GM19324 (cell line): Measurements from ENCODE around the gene SUN5.

Source experiments
- ATAC-seq: cut with Tn5 transposase; IDR thresholded peaks from one replicate; pipeline ENCODE4 v1.9.1; 2021; ENCODE audit warnings: mild to moderate bottlenecking, moderate library complexity; ENCODE audit not compliant: unreplicated experiment, low FRiP score

The SUN5 gene

DNA sequence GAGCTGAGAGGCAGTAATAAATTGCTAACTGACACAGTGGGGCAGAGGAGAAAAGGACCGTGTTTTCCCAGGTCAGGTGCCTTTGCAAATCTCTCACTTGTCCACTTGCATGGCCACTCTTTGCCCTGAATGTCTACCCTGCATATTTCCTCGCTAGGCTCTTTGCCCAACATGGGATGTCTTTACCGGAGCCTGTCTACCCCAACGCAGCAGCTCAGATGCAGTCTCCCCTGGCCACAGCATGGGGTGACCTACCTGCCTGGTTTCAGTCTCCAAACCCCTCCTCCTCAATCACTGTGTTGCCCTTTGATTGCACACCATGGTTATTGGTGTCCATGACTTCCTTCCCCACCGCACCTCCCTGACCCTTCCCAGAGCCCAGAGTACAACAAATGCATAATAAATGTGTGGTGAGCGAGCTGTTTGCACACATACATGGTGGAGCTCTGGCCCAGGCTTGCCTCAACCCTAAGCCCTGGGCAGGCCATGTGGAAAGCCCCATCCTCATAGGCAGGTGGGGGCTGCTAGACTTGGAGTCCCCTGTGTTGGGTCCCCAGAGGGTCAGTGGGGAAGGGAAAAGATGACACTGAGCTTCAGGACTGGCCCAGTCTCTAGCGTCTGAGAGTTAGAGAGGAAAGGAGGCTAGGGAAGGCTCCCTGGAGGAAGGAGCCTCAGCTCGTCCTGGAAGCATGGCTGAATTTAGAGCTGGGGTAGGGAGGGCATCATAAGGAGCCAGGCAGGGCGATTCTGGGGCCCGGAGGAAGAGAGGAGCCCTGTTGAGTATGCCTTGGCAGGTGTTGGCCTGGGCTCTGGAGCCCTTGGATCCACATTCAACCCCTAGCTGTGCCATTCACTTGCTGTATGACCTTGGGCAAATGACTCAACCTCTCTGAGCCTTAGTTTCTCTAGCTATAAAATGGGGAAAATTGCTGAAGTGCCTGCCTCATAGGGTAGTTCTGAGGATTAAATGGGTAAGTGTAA lies 22.8 kb upstream of the SUN5 start:
- no peak for ATAC-seq

DNA sequence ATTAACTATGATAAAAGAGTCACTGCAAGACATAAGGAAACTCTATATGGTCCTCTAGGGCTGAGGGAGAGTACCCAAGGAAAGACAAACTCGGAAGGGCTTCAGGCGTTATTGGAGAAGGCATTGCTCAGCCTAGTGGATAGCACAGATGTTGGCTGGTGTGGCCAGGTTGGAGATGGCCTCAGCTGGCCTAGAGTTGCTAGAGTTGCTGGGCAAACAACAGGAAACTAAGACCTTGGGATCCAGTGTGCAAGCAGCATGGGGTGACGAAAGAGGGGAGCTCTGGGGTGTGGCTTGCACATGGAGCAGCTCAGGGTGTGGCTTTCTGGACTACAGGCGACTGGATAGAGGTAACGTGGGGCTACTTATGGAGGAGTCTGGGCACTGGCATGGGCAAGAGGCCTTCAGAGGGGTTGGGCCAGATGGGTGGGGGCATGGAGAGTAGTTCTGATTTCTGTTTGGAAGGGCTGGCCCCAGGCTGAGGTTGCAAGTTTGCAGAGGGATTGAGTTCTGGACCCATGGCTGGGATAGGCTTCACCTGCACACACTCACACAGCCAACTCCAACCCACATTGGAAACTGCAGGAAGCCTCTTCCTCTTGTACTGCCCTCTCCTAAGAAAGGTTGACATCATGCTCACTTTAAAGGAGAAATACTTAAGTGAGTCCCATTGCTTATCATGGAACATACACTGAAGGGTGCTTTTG lies 22.0 kb upstream of the SUN5 start:
- no peak for ATAC-seq

DNA sequence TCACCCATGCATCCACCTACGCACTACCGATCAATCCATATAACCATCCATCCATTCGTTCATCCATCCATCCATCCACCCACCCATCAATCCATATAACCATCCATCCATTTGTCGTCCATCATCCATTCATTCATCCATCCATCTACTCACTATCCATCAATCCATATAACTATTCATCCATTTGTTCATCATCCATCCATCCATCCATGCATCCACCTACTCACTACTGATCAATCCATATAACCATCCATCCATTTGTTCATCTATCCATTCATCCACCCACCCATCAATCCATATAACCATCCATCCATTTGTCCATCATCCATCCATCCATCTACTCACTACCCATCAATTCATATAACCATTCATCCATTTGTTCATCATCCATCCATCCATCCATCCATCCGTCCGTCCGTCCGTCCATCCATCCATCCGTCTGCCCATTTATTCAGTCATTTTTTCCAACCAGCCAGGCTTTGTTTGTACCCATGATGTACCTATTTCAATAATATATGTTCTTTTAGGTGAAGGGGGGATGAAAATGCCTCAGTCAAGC lies 21.2 kb upstream of the SUN5 start:
- no peak for ATAC-seq

DNA sequence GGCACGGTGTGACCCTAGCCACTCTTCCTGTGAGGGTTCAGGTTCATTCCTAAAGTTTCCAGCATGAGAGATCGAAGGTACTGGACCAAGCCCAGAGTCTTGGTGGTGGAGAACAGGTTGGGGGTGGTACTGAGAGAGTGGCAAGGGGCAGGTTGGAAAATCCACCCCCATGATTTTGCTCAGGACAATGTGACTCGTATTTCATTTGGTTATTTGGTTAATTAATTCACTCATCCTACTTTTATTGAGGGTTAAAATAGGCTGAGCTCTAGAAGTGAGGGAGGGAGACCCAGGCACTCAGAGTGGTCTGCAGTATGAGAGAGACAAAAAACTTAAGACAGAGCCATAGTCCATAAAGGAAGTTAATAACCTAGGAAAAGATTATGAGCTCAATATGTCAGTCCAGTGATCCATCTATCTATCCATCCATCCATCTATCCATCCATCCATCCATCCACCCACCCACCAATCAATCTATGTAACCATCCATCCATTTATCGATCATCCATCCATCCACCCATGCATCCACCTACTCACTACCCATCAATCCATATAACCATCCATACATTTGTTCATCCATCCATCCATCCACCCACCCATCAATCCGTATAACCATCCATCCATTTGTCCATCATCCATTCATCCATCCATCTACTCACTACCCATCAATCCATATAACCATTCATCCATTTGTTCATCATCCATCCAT lies 20.5 kb upstream of the SUN5 start:
- ATAC-seq, result no peak

DNA sequence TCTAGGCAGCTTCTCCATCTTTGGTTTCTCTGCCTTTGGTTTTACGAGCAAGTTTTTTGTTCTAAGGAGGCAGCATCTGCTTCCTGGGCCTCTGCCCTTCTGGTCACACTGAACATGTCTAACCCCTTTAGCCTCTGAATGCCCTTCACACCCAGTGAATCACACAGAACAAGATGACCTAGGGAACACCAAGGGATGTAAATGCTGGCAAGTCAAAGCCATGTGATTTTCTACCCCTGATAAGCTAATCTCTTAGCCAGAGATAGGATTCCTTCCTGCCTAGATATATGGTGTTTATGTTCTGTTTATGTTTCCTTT lies 20.0 kb upstream of the SUN5 start:
- ATAC-seq, result no peak

DNA sequence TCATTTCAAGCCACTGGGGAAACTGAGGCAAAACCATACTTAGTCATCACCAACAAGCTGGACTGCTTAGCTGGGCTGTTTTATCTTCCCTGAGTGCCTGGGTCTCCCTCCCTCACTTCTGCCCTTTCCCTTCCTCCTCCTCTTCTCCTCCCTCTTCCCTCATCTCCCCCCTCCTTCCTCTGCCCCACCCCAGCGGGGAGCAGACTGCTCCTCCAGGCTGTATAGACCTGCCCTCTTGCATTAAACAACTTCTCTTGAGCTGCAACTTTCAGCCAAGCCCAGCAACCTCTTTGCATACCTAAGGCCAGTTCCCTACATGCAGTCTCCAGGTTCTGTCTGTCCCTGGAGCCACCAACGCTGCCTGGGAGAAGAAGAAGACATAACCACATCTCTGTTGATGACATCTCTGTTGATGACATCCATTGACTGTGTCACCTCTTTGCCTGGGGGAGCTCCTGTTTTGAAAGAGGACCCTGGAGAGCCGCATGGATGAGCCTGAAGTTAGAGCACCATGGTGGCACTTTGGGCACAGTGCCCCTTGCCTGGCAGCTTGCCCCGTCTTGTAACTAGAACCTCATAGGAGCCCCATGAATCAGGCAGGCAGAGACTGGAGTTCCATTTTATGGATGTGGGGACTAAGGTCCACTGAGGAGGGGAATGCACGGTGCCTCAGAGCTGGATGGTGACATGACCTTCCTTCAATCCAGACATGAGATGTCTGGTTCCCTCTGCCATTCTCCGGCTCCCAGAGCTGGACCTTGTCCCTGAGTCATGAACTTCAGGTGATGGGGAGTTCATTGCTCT lies 19.4 kb upstream of the SUN5 start:
- ATAC-seq, result no peak

DNA sequence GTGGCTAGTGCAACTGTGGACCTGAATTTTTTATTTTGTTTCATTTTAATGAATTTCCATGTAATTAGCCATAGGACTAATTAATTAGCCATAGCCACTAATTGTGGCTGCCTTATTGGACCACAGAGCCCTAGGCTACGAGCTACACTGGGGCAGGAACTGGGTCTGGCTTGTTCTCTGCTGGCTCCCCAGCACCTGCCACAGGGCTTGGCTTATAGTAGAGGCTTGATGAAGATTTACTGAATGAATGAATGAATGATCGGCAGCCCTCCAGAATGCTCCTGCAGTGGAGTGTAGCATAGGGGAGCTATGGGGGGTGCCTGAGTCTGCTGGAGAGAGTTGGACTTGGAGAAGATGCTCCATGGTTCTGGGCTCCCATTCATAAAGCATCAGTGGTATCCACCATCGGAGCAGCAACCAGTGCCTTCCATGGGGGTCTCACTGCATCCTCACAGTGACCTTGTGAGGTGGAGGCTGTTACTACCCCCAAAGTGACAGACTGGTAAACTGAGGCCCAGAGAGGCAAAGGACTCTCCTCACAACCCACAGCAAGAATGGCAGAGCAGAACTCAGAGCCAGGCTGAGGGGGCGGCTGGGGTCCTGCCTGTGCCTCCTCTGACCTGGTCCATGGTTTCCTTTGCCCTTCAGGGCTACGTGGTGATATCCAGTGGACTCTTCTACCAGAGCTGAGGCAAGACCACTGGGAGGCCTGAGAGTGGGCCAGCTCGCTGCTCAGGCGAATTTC lies 18.6 kb upstream of the SUN5 start:
- ATAC-seq, result no peak

DNA sequence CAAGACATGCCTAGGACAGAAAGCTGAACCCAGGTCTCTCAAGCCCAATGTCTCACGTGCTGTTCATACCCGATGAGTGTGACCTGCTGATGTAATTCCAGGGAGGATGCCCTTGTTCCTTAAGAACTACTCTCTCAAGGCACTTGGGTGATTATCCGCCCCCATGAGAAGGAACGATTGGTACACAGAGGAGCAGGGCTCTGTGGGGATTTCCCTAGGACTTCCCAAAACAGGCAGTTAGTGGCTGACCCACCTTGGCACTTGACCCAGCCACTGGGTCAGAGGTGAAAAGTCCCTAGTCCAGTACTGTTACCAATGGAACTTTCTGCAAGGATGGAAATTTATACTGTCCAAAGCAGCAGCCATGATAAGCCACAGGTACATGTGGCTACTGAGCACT lies 18.1 kb upstream of the SUN5 start:
- ATAC-seq, result no peak

DNA sequence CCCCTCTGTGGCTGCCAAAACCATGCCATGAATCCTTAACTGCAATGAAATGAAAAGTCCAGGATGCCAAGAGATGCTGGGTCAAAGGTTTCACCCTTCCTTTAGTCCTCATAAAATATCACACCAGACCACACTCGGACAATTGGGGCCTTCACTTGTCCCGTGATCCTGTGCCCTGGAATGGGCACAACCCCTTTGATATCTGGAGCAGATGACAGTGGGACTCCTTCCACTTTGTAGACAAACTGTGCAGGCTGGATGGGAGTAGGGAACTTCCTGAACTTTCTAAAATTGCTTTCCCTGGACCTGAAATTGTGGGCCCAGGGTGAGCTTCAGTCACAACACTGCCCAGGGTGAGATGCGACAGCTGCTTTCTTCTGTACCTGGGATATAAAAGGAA lies 17.6 kb upstream of the SUN5 start:
- ATAC-seq, result no peak

DNA sequence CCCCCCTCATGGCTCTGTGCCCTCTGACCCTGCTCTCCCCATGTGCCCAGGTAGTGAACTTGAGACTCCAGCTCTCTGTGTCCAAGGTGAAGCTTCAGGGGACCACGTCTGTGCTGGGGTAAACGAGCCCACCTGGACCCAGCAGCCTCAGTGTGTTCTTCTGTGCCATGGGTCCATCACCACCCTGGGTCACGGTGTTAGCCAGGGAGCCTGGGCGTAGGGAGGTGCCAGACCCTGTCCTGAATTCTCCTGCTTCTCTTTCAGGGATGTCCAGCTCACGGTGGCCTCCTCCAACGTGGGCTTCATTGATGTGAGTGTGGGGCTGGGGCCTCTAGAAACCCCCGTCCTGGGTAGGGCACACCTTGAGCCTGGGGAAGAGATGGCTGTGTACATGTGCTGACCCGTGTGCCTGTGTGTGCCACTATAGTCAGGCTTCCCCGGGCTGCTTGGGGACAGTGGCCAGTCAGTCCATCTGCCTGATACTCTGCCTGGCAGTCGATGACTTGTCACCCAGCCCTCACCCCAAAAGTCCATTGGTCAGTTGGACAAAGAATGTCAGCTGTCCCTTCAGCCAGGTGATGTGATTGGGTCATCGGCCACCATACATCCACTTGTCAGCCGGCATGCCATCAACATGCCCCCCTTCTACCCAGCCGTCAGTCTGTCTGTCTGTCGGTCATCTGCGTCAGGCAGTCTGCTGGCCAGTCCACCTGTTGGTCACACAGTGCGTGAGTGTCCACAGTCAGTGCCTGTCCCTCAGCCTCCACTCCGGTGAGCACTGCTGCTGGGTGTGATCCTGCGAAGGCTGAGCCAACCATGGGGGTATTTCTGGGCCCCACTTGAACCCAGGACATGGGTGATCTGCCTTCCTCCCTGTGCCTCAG lies 16.3 kb upstream of the SUN5 start:
- ATAC-seq, result no peak

DNA sequence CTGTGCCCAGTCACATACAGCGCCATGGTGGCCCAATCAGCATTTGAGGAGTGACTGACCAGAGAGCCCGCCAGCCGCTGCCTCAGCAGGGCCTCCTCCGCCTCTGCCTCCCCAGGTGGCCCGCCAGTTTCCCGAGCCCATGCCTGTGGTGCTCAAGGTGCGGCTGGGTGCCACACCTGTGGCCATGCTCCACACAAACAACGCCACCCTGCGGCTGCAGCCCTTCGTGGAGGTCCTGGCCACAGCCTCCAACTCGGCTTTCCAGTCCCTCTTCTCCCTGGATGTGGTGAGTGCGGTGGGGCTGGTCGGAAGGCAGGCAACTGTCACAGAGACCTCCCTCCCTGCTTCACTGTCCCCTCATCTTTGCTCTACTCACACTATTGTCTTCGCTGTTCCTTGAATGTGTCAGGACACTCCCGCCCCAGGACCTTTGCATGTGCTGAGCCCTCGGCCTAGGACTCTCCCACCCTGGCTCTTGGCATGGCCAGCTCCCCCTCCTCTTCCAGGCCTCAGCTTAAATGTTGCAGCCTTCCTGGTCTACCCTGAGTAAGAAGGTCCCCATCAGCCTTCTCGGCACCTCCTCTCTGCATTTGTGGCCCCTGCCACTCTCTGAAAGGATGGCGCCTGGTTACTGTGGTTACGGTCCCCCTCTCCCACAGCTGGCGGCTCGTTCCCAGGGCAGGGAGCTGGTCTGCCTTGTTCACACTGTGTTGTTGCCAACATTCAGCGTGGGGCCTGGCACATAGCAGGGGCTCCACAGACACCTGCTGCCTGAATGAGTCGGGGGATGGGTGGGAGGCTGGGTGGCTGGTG lies 15.4 kb upstream of the SUN5 start:
- ATAC-seq, result no peak

DNA sequence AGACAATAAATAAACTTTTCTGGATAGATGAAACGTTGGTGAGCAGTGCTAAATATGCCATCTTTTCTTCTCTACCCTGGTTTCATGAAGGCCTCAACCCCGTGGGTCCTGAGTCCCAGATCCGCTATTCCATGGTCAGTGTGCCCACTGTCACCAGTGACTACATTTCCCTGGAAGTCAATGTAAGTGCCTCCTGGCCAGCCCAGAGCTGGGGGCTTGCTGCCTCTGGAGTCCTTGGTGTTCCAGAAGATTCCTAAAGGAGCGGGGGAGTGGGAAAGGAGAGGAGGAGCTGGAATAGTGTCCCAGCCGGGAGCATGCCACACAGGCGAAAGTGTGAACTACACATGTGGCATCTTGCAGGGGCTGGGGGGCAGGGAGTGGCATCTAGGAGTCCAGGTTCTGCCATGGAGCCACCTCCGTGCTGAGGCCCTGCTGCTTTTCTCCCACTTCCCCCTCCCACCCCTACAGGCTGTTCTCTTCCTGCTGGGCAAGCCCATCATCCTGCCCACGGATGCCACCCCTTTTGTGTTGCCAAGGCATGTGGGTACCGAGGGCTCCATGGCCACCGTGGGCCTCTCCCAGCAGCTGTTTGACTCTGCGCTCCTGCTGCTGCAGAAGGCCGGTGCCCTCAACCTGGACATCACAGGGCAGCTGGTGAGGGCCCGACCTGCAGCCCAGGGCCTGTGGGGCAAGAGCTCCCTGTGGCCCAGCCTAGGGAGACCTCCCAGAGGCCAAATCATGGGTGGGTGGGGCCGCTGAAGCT lies 14.1 kb upstream of the SUN5 start:
- no peak for ATAC-seq

DNA sequence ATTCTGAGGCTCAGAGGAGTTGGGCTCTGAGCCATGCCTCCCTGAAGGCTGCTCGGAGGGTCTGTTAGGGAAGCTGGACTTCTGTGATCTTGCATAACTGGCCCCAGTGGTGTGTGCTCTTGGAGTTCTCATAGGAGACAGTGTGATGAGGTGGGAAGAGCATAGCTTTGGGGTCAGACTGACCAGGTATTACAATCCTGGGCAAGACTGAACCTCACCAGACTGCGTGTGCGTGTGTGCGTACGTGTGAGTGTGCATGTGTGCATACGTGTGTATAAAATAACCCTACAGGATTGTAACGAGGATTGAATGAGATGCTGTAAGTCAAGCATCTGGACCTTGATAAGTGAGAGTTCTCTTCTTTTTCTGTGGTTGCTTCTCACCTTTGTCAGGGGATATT lies 13.3 kb upstream of the SUN5 start:
- ATAC-seq, result no peak

DNA sequence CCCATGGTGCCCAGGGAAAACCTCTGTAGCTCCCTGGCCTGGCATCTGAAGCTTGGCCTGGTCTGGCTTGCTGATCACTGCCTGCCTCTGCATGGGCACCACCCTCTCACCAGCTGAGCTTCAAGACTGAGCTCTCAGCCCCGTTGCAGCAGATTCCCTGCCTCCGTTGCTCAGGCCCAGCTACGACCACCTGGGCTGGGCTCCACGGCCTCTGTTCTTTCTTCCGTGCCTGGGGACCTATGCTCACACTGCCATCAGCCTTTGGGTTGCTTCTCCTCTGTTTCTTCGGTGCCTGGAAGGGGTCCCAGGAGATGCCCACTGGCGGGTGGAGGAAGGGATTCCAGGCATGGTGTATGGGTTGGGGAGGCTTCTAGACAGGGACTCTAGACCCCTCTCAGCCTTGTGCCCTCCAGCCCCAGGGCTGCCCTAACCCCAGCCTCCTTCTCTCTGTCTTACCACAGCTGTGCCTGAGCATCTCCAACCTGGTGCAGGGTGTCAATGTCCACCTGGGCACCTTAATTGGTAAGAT lies 12.4 kb upstream of the SUN5 start:
- ATAC-seq, result no peak

DNA sequence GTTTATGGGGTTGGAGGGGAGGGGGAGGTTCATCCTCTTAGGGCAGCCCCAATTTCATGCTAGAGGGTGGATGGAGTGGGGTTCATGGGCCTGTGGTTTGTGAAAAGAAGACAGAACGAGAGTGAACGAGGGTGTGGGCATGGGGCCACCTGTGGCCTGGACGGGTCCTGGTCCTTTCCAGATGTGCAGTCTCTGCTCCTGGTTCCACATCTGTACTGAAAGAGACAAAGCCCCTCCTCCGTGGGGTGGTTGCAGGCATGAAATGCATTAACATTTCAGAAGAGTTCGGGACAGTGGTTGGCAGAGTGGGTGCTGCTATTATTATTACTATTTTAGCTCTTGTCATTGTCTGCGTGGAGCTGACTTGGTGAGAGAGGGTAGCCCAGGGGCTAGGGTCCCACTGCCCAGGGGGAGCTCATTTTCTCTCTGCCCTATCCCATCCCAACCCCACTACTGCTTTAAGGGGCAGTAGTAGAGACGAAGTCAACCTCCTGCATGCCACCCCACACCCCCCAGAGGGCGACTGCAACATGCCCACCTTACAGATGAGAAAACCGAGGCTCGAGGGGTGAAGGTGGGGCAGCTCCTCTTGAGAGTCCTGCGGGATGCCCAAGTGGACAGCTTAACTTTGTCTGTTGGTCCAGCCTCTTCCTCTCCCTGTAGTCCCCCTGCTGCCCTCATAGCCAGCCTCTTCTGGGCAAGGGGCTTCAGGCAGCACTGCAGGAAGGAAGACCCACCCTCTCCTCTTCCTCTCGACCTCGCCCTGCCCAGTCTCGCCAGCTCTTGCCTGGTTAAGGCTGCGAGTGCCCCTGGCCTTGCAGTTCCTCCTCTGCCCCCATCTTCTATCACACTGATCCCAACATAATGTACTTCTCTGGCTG lies 11.7 kb upstream of the SUN5 start:
- no peak for ATAC-seq

DNA sequence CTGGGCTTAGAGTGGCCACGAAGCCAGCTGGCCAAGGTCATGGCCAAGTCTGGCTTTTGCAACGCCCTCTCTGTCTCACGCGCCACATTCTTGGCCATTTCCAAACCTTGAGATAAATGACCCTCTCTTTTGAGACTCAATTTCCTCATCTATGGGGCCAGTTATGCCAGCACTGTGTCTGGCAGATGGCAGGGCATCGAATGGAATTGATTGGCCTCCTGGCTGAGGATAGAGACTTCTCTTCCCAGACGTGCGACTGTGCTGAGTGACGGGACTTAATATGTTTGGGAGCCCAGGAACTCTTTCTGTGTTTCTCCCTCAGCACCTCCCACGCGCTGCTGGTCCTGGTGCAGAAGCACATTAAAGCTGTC lies 10.9 kb upstream of the SUN5 start:
- ATAC-seq, result no peak
